Ovary (tissue), 3 donors: ENCODE measurements around the gene MPHOSPH9.

Experiments
- POLR2A ChIP-seq: fragments of 450-650 bp; IDR thresholded peaks from one replicate; pipeline ENCODE4 v1.6.1; 2017; ENCODE audit warnings: antibody characterized with exemption, mild to moderate bottlenecking, moderate library complexity
- TF ChIP-seq, protein P1 (sequence below), 3 donors: fragments of 450-650 bp in 2 of 3; fragments of 200-600 bp in 1 of 3; IDR thresholded peaks; one replicate each; pipeline versions ENCODE4 v1.5.1 to v1.8.0; 2016 to 2022; ENCODE audit warnings: antibody characterized with exemption in 3 of 3, mild to moderate bottlenecking in 1 of 3
- donor health status: DM: no; HTN: no; CAD: no.

DNA sequence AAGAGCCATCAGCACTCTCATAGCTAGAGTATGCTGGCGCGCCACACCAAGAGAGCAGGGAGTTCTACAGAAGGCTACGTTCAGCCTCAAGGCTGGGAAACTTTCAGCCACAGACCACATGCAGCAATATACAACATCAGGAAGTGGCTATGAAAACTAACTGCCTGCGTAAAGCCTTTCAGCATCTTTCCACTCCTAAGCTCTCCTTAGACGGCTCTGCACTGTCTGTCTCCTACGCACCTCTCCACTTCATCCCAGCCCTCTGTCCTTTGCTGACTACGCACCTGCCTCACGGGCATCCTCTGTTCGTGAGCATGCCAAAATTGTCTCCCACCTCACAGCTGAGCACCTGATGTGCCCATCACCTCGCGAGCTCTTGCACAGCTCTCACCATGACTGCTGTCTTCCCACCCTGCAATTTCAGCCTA is 9.7 kb downstream of the MPHOSPH9 start:
- TF ChIP-seq, protein P1, sequence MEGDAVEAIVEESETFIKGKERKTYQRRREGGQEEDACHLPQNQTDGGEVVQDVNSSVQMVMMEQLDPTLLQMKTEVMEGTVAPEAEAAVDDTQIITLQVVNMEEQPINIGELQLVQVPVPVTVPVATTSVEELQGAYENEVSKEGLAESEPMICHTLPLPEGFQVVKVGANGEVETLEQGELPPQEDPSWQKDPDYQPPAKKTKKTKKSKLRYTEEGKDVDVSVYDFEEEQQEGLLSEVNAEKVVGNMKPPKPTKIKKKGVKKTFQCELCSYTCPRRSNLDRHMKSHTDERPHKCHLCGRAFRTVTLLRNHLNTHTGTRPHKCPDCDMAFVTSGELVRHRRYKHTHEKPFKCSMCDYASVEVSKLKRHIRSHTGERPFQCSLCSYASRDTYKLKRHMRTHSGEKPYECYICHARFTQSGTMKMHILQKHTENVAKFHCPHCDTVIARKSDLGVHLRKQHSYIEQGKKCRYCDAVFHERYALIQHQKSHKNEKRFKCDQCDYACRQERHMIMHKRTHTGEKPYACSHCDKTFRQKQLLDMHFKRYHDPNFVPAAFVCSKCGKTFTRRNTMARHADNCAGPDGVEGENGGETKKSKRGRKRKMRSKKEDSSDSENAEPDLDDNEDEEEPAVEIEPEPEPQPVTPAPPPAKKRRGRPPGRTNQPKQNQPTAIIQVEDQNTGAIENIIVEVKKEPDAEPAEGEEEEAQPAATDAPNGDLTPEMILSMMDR (IDR thresholded peaks at IDR 0.05), result no peak
- TF ChIP-seq POLR2A, result no peak
